ENCODE results near the gene MLLT6.
"Not testable (repeated sequence)": the region's sequence is repeated elsewhere in the genome, so short reads cannot be mapped to it uniquely, and the experiment has no call there.

MLLT6 gene

GRCh38 chr17:38709104-38709820, 4.2 kb downstream of the MLLT6 start:
- no peak for DNase-seq

DNA sequence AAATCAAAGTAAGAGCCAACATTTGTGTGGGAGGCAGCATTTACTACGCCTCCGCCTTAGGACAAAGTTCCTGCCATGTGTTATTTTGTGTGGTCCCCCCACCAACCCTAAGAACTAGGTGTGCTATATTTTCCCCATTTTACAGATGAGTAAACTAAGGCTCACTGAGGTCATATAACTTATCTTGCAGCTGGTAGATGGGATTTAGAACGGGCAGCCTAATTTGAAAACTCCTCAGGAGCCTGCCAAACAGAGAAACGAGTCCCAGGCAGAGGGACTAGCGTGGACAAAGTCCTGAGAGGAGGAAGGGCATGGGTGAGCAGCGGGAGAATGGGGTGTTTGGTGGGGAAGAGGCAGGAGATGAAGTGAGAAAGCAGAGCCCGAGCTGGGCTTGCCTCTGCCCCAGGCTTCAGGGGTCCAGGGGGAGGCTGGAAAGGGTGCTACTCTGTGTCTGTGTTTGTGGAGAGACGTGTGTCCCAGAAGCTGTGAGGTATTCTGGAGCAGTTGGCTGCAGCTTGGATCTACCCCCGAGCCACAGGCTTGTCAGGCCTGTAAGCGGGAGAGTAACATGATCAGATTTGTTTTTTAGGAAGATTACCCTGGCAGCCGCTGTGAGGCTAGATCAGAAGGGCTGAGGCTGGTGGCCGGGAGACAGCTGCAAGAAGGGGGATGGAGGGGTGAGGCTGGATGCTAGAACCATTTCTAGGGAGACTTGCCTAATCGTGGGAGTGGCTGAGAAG, 5.0 kb downstream of the MLLT6 start:
- no peak for DNase-seq

DNA sequence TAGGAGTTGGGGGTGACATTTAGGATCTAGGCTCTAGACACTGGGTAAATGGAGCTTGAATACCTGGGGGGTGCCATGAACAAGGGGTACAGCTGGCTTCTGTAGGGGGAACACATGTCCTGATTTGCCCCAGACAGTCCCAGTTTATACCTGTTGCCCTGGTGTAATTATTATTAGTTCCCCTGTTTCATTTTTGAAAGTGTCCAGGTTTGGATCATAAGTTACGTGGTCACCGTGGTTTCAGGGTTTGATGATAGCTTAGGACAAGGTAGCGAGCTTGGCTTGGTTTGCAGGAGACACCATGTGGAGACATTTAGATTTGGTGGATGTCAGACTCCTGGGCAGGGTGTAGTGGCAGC, 5.5 kb downstream of the MLLT6 start:
- DNase-seq, result no peak

DNA sequence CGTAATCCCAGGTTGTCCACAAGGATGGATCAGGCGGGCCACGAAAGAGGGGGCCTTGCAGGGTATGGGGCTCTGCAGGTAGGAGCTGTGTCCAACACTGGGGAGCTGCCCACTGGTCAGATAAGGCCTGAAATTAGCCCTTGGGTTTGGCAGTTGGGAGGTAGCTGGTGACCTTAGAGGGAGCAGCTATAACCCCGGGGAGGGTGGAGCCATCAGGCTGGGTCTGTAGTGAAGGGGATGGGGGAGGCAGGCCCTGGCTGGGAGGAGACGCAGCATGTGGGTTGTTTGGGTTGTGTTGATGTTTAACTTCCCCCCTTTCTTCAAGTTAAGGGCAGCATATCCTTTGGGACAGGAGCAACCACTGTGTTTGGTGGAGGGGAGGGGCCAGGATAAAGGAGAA, 5.9 kb downstream of the MLLT6 start:
- DNase-seq, result no peak

- no peak for DNase-seq
Observed at GRCh38 chr17:38711792-38712571, 6.9 kb downstream of the MLLT6 start.

- DNase-seq, result no peak
Observed at GRCh38 chr17:38712593-38712992, 7.5 kb downstream of the MLLT6 start.

GRCh38 chr17:38713456-38714075, 8.5 kb downstream of the MLLT6 start:
- DNase-seq, result no peak

GRCh38 chr17:38715216-38715943, 10.3 kb downstream of the MLLT6 start:
- no peak for DNase-seq

- DNase-seq, result no peak
Observed at GRCh38 chr17:38716368-38717005, 11.4 kb downstream of the MLLT6 start.

DNA sequence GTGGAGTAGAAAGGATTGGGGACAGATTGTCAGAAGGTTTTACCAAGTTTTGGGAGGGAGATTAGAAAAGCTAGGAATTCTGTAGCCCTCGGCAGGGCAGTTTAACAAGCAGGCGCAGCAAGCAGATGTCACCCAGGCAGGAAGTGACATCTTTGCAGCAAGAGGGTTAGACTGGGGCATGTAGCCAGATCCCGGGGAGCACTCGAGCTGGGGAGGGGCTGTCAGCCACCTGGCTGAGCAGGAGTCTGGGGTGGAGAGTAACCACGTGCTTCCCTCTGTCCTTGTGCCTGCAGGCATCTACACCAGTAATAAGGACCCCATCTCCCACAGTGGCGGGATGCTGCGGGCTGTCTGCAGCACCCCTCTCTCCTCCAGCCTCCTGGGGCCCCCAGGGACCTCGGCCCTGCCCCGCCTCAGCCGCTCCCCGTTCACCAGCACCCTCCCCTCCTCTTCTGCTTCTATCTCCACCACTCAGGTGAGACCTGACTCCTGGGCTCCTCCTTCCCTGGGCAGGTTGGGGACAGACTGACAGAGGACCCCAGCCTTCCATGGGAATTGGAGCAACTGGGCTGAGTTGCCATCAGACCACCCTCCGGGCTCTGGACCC, 12.2 kb downstream of the MLLT6 start:
- DNase-seq, result no peak

GRCh38 chr17:38719289-38719942, 14.3 kb downstream of the MLLT6 start:
- no peak for DNase-seq

- no peak for DNase-seq
Observed at GRCh38 chr17:38719943-38720641, 15.0 kb downstream of the MLLT6 start.

DNA sequence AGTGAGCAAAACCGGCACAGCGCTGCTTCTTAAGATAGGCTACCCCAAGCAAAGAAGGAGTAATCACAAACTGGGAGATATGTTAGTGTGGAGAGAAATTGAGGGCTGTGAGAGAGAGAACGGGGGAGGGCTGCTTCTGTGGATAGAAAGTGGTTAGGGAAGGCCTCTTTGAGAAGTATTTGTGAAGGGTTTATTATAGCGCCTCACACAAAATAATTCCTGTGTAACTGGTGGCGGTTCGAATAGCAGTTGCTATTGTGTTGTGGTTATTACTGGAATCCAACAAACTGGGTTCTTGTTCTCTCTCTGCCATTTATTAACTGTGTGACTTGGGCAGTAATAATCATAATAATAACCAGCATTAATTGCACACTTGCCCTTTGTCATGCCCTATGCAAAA, 15.9 kb downstream of the MLLT6 start:
- no peak for DNase-seq

GRCh38 chr17:38721802-38722201, 16.7 kb downstream of the MLLT6 start:
- no peak for DNase-seq

- DNase-seq, result no peak
Observed at GRCh38 chr17:38724337-38724988, 19.4 kb downstream of the MLLT6 start.

GRCh38 chr17:38725066-38725465, 20.0 kb downstream of the MLLT6 start:
- no peak for DNase-seq

- DNase-seq, result not testable (repeated sequence)
Observed at GRCh38 chr17:38726145-38726544, 21.1 kb downstream of the MLLT6 start.

DNA sequence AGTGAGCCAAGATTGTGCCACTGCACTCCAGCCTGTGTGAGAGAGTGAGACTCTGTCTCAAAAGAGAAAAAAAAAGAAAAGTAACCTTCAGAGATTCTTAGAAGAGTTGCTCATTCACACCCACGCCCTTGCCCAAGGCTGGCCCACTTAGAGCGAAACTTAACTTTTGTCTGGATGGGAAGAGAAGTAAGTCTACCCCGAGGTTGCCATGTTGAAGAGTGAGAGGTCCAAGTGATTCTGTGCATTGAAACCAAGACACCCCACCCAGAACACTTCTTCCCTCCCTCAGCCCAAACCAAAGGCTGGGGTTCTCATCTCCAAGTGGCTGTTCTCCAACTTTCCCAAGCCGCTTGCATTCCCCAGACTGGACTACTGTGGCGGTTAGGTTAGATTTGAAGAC, 22.7 kb downstream of the MLLT6 start:
- peak; percentile 70 for DNase-seq

DNA sequence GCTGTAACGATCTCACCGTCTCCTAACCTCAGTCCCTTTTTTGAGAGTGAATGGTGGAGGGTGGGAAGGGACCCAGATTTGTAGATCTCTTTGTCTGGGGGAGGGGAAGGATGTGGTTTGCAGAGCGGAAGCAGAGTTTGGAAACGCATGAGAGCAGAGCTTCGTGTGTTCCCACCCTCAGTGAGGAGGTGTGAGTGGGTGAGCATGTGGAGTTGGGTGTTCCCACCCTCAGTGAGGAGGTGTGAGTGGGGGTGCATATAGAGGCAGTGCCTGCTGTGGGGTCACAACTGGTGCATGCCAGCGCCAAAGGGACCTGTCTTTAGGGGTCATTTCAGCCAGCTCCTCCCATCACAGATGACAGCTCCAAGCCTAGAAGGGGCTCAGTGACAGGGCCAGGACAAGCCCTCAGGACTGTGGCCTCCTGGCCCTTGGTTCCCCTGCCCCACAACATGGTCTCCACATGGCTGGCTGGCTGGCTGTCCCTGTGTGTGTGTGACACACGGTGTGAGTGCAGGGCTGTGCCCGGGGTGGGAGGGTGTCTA, 23.3 kb downstream of the MLLT6 start:
- peak; percentile 88 for DNase-seq

All from CD4-positive, alpha-beta T cell treated with Interleukin-17A for 1 hour (primary cell).